SJCRH30 (cell line): ENCODE measurements around the gene SNX8. TPM values are rescaled to one million over a fixed set of nuclear protein-coding genes. Genes with fewer than 3 reads are reported as not detected.
A peak's percentile ranks its signal among the peaks of the same experiment; 100 is the strongest.

Experiments used
- DNase-seq, 2 experiments: peaks; one replicate each; pipeline ENCODE4 v3.0.0-alpha.2; 2015 to 2020
- H3K27ac ChIP-seq: fragments of 250-450 bp; sonication (Bioruptor Pico); 2 replicates; pipeline ENCODE4 v1.5.1; 2020; ENCODE audit warnings: mild to moderate bottlenecking, moderate library complexity
- H3K27me3 ChIP-seq: fragments of 250-450 bp; sonication (Bioruptor Pico); 2 replicates; pipeline ENCODE4 v1.5.1; 2020; ENCODE audit warnings: mild to moderate bottlenecking, moderate library complexity
- H3K36me3 ChIP-seq: fragments of 250-450 bp; sonication (Bioruptor Pico); 2 replicates; pipeline ENCODE4 v1.5.1; 2020; ENCODE audit warnings: mild to moderate bottlenecking, moderate library complexity
- H3K4me1 ChIP-seq: fragments of 250-450 bp; sonication (Bioruptor Pico); 2 replicates; pipeline ENCODE4 v1.5.1; 2020; ENCODE audit warnings: mild to moderate bottlenecking, moderate library complexity
- H3K4me3 ChIP-seq: fragments of 250-450 bp; sonication (Bioruptor Pico); 2 replicates; pipeline ENCODE4 v1.5.1; 2020; ENCODE audit warnings: mild to moderate bottlenecking, moderate library complexity
- H3K9me3 ChIP-seq: fragments of 250-450 bp; sonication (Bioruptor Pico); replicated peaks from 2 replicates; pipeline ENCODE4 v1.5.1; 2020; ENCODE audit warnings: mild to moderate bottlenecking, moderate library complexity
- total RNA-seq: library from RNA; depleted of rRNA; stranded (reverse); fragments of >200 nt; shearing (Covaris generic); gene quantifications from 2 replicates; pipeline ENCODE4 v1.2.3, GENCODE V29; 2014

SNX8 gene
- total RNA-seq, 1 experiment from 2014 or later: 18.0 TPM

DNA sequence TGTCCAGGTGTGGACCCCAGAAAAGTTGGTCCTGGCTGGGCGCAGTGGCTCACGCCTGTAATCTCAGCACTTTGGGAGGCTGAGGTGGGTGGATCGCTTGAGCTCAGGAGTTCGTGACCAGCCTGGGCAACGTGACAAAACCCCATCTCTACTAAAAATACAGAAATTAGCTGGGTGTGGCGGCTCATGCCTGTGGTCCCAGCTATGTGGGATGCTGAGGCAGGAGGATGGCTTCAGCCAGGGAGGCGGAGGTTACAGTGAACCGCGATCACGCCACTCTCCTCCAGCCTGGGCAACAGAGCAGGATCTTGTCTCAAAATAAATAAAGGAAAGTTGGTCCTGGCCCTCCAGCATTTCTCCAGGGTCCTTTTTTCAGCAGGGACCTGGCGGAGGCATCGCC, 70.8 kb downstream of the SNX8 start:
- H3K9me3 ChIP-seq: no peaks in the 10 kb centered on the region
- no peak for DNase-seq
- peaks cover 6% of the 10 kb centered on the region; the same call in 1 of the 2 replicates for H3K36me3 ChIP-seq
- H3K4me3 ChIP-seq: no peak overlapping the region
- no peak overlapping the region for H3K27ac ChIP-seq
- H3K27me3 ChIP-seq: no peaks in the 10 kb centered on the region
- peaks cover 7% of the 10 kb centered on the region; the same call in 1 of the 2 replicates for H3K4me1 ChIP-seq

DNA sequence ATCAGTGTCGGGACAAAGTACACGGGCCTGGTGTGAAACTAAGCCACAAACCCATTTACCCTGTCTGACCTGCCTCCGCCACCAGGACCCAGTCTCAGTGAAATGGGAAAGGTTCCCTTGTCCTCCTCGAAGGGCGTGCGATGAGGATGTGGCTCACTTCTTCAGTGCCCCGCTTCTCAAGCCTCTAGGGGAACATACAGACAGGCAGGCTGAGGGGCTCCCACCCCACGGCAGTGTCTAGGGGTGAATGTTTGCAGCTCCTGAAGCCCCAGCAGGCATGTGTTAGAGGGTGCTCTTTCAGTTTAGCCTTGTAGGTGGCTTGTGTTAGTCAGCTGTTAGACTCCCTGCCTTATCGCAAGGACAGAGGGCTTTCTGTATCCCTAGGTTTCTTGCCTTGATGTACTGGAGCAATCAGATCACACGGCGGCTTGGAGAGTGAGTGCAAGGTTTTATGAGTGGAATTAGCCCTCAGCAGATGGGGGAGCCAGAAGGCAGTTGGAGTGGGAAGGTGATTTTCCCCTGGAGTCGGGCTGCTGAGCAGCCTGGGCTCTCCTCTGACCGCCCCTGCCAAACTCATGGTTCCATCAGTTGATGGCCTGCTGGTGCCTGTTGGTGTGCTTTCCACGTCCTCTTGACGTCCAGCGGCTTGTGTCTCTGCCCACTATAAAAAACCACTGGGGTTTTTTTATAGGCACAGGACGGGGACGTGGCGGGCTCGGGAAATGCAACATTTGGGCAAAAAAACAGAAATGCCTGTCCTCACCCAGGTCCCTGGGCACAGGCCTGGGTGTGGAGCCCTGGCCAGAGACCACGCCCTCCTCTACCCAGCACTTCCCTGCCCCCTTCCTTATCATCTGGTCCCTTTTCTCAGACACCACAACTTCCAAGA, 71.5 kb downstream of the SNX8 start:
- Histone ChIP-seq H3K36me3 (peaks cover 12% of the 10 kb centered on the region; the same call in 1 of the 2 replicates), H3K4me3 (peak overlapping the region; percentile 96), H3K9me3 (no peaks in the 10 kb centered on the region), H3K27ac (peak overlapping the region; percentile 69), H3K4me1 (peaks cover 7% of the 10 kb centered on the region; the same call in 1 of the 2 replicates), H3K27me3 (no peaks in the 10 kb centered on the region)
- DNase-seq: peak; percentile 45 to 56

DNA sequence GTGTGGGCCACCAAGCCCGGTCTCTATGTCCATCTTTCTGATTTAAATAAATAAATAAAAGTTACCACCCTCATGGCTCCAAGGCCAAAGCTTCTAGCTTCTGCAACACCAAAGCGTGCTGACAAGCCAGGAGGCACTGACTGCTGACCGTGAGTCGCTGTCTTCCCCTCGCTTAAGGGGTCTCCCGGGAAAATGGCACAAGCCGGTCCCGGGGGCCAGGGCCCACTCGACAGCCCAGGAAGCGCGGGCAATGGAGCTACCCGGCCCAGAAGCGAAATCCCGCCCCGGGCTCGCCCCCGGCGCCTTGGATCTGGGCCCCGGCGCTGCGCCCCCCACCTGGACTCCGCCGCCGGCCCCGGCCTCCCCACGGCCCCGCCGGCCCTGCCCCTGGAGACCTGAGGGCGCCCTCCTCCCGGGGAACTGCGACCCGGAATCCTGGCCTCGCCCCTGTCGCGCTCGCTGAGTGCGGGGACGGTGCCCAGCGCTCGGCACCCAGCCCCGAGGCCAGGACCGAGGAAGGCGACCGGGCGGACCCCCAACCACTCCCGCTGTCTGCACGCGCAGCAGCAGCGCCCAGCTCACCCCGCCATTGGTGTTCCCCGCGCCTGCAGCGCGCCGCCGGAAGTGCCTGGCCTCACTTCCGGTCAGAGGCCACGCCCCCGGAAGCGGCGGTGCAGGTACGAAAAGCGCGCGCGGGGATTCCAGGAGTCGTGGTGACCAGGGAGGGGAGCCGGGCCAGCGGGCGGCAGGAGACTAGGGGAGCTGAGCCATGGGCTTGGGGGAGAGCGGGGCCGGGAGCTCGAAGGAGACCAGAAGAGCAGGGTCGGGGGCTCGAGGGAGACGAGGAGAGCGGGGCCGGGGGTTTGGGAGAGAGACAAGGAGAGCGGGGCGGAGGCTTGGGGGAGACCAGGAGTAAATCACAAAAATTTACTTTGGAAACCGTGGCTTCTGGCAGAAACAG, 72.4 kb downstream of the SNX8 start, which contains the start of the genes MRM2 and NUDT1:
Gene MRM2, minus strand, starts transcription at position 626 of the 961 bp plus-strand sequence. Its CDS starts 36 bp downstream, at position 590.
Gene NUDT1, plus strand, starts transcription at position 647 of the 961 bp plus-strand sequence. CDS start 2,349 bp downstream, outside the sequence.
- Histone ChIP-seq H3K9me3 (no peaks in the 10 kb centered on the region), H3K4me1 (peaks cover 7% of the 10 kb centered on the region; the same call in 1 of the 2 replicates), H3K36me3 (peaks cover 17% of the 10 kb centered on the region; the same call in 1 of the 2 replicates), H3K4me3 (peak within 1 kb of the TSS; percentile 96), H3K27ac (peak within 1 kb of the TSS; percentile 69), H3K27me3 (no peaks in the 10 kb centered on the region)
- DNase-seq: peak; percentile 86 to 90

DNA sequence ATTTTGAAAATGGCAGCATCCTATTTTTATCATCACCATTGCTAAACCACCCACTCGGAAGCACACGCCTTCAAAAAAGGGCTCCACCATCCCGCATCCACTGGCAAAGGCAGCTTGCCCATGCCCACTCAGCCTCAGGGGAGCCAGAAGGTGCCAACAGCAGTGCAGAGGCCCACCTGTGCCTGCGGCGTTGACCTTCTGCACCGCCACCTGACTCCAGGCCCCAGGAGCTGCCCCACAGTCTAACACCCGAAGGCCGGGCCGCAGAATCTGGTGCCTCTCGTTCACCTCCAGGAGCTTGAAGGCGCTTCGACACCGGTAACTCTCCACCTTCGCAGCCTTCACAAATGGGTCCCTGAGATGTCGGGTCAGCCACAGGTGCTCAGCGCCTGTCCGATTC, 75.0 kb downstream of the SNX8 start:
- H3K27me3 ChIP-seq: no peaks in the 10 kb centered on the region
- H3K4me3 ChIP-seq: no peak overlapping the region
- H3K36me3 ChIP-seq: peaks cover 29% of the 10 kb centered on the region
- no peak for DNase-seq
- H3K9me3 ChIP-seq: no peaks in the 10 kb centered on the region
- H3K4me1 ChIP-seq: peaks cover 7% of the 10 kb centered on the region; the same call in 1 of the 2 replicates
- no peak overlapping the region for H3K27ac ChIP-seq

DNA sequence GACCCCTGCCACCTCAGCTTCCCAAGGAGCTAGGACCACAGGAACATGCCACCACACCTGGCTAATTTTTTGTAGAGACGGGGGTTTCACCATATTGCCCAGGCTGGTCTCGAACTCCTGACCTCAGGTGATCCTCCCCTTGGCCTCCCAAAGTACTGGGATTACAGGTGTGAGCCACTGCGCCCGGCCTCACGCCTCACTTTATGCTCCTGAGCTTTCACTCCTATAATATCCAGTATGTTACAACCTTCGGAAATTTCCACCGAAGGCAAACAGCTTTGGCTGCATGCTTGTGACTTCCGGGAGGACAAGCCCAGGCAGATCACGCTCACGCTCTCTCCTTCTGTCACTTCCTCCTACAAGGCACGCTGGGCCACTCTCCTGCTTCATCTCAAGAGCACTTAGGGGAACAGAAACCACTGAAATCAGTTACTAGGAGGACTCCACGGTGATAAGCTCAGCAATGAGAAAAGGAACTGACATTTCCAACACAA, 77.1 kb downstream of the SNX8 start:
- DNase-seq: no peak
- Histone ChIP-seq H3K9me3 (no peaks in the 10 kb centered on the region), H3K4me3 (no peak overlapping the region), H3K27ac (no peak overlapping the region), H3K27me3 (no peaks in the 10 kb centered on the region), H3K4me1 (no peaks in the 10 kb centered on the region), H3K36me3 (peaks cover 33% of the 10 kb centered on the region)

DNA sequence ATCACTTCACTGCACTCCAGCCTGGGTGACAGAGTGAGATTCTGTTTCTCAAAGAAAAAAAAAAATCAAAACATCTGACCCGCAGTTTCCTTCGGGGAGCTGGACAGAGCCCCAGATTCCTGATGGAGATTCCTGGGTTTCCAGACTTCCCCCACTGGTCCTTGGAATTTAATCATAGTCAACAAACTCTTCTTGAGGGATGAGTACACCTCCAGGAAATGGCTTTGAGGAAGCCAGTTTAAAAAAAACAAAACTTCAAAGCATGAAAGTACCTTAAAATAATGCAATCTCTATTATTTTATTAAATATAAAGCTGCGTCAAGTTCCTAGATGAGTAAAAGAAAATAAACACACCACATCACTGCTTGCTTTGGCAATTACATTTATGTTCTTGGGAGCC, 80.3 kb downstream of the SNX8 start:
- Histone ChIP-seq H3K4me3 (no peak overlapping the region), H3K36me3 (peaks cover 27% of the 10 kb centered on the region), H3K4me1 (no peaks in the 10 kb centered on the region), H3K27ac (no peak overlapping the region), H3K9me3 (no peaks in the 10 kb centered on the region), H3K27me3 (no peaks in the 10 kb centered on the region)
- DNase-seq: no peak

DNA sequence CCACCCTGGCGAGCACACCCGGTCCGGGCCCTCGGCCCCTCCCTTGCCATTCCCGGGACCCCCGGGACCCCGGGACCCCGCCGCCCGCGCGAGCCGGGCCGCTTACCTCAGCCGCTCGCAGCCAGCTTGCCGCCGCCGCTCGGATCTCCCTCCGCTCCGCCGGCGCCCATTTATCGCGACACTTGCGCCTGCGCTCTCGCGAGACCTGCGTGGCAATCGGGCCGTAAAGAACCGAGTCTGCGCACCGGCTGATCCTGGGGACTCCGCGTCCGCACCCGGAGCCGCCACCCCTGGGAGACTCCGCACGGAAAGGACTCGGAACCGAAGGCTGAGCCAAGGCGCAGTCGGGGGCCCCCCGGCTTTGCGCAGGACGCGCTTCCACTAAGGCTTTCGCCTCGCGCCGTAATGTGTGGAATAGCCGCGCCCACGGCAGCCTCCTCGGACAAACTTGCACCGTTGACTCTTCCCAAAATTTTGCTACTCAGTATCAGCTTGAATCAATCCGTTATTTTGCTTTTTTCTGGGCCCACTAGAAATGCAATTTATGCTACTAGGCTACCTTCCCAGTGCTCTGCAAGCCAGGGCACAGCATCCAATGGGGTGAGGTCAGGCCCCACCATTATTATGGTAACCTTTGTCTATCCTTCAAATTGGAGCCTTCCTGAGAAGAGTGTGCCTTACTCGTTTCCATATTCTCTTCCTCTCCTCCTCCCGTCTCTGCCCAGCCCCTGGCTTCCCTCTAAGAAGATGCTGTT, 81.3 kb downstream of the SNX8 start, which contains the start of gene MAD1L1:
Gene MAD1L1, minus strand, starts transcription at position 180 of the 755 bp plus-strand sequence. CDS start 2,812 bp downstream, outside the sequence.
- H3K4me3 ChIP-seq: peak within 1 kb of the TSS; percentile 91
- peaks cover 22% of the 10 kb centered on the region for H3K36me3 ChIP-seq
- DNase-seq: peak; percentile 94
- H3K27ac ChIP-seq: peak within 1 kb of the TSS; percentile 46
- no peaks in the 10 kb centered on the region for H3K9me3 ChIP-seq
- no peaks in the 10 kb centered on the region for H3K4me1 ChIP-seq
- H3K27me3 ChIP-seq: no peaks in the 10 kb centered on the region

DNA sequence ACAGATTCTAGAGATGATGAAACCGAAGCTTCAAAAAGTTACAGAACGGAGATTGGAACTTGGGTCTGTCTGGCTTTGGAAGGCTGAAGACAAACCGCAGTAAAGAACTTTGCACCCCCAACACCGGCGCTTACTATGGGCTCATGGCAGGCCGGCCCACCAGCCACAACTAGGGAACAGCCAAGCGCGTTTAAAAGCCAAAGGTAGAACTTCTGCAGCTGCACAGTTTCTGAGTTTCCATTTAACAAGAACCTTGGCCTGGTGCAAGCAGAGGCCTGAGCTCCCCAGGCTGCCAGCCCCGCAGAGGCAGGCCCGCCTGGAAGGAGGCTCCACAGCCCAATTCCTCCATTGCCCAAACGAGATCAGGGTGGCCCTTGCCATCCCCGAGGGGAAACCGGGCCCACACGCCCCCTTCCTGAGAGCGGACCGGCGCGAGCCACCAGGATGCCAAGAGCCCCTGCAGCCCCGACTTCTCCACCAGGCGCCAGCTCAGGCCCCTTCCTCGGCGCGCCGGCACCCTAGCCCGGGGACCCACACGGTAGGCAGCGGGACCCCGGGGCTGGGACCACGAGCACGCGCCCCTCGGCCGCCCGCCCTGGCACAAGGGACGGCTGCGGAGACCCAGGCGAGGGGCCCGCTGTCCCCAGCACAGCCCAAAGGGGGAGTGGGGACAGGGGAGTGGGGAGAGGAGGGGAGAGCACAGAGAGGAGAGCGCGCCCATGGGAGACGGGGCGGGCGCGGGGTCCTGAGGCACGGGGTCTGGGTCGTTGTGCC, 82.1 kb downstream of the SNX8 start:
- peak in 1 of 2 experiments; percentile 33 for DNase-seq
- Histone ChIP-seq H3K27me3 (no peaks in the 10 kb centered on the region), H3K27ac (peak overlapping the region; percentile 46), H3K4me1 (no peaks in the 10 kb centered on the region), H3K4me3 (peak overlapping the region; percentile 91), H3K36me3 (peaks cover 18% of the 10 kb centered on the region), H3K9me3 (no peaks in the 10 kb centered on the region)

DNA sequence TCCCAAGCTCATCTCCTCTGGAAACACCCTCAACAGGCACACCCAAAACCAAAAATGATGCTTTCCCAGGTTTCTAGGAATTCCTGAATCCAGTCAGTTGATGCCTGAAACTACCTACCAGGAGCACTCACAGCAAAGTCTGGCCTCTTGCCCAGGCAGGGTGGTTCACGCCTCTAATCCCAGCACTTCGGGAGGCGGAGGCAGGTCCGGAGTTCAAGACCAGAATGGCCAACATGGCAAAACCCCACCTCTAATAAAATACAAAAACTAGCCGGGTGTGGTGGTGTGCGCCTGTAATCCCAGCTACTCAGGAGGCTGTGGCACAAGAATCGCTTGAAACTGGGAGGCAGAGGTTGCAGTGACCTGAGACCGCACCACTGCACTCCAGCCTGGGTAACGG, 83.4 kb downstream of the SNX8 start:
- Histone ChIP-seq H3K36me3 (peaks cover 27% of the 10 kb centered on the region), H3K4me1 (no peaks in the 10 kb centered on the region), H3K27ac (no peak overlapping the region)

DNA sequence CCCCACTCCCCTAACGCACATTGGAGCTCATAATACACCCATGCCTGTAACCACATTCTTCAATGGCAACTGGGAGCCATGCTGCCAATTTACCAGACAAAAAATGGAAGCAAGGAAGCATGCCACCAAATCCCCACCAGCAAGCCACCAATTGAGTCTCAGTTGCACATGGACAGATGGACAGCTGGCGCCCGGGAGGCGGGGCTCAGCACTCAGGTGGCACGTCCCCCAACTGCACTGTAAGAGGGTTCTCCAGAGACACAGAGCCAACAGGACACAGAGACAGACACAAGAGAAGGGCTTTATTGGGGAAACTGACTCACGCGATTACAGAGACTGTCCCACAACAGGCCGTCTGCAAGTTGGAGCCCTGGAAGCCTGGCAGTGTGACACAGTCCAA, 84.0 kb downstream of the SNX8 start:
- Histone ChIP-seq H3K27ac (no peak overlapping the region), H3K36me3 (peaks cover 31% of the 10 kb centered on the region), H3K4me3 (no peak overlapping the region), H3K27me3 (no peaks in the 10 kb centered on the region), H3K4me1 (no peaks in the 10 kb centered on the region), H3K9me3 (no peaks in the 10 kb centered on the region)
- no peak for DNase-seq

More for the DNA sequence above, 83.4 kb downstream of the SNX8 start:
- H3K9me3 ChIP-seq: no peaks in the 10 kb centered on the region
- DNase-seq: no peak
- H3K27me3 ChIP-seq: no peaks in the 10 kb centered on the region
- H3K4me3 ChIP-seq: no peak overlapping the region

DNA sequence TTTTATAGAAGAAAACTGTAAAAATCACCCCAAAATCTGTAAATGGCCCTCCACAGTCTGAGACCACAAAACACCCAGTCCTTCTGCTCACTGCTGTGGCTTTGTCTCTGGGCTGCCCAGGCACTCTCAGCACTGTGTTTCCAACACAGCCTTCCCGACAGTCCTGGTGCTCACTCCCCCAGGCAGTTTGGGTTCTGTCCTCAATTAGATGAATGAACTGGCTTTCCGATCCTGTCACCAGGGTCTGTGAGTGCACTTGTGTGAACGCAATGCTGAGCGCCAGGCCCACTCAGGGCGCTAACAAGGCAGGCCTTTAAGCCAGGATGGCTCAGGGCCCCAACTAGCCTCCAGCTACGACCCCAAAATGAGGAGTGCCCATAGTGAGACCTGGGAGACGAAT, 84.8 kb downstream of the SNX8 start:
- no peaks in the 10 kb centered on the region for H3K27me3 ChIP-seq
- no peak overlapping the region for H3K27ac ChIP-seq
- H3K4me3 ChIP-seq: no peak overlapping the region
- no peaks in the 10 kb centered on the region for H3K4me1 ChIP-seq
- peaks cover 23% of the 10 kb centered on the region for H3K36me3 ChIP-seq
- H3K9me3 ChIP-seq: no peaks in the 10 kb centered on the region
- no peak for DNase-seq

DNA sequence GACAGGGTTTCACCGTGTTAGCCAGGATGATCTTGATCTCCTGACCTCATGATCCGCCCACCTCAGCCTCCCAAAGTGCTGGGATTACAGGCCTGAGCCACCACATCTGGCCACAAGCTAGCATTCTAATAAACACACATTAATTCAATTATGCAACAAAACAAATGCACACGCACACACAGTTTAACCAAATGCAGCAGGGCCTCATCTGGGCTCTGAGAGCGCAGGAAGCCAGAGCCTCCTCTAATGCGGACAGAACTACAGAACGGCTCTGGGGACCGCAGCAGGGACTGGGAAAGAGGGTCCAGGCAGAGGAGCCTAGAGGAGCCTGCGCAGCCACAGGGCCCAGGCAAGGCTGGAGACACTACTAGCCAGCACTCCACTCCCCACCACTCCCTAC, 85.3 kb downstream of the SNX8 start:
- H3K4me1 ChIP-seq: no peaks in the 10 kb centered on the region
- H3K27ac ChIP-seq: no peak overlapping the region
- no peaks in the 10 kb centered on the region for H3K27me3 ChIP-seq
- peaks cover 18% of the 10 kb centered on the region for H3K36me3 ChIP-seq
- H3K4me3 ChIP-seq: no peak overlapping the region
- DNase-seq: no peak
- H3K9me3 ChIP-seq: no peaks in the 10 kb centered on the region

DNA sequence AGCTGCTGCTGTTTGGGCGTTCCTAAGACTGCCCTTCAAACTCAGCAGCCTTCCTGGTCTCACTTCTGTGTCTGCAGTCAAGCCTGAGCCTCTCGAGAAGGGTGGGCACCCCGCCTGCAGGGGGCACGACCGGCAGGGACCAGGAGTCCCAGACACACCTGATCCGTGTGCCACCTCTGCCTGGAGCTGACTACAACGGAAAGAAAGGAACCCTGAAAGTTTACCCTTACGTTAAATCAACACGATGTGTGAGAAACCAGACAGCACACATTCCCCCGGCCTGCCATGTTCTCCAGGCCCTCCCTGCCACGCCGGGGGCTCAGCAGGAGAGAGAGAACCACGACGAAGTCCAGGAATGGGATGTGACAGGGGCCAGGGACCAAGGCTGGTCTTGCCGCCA, 86.5 kb downstream of the SNX8 start:
- DNase-seq: no peak
- H3K9me3 ChIP-seq: no peaks in the 10 kb centered on the region
- no peaks in the 10 kb centered on the region for H3K27me3 ChIP-seq
- H3K4me1 ChIP-seq: no peaks in the 10 kb centered on the region
- peaks cover 25% of the 10 kb centered on the region for H3K36me3 ChIP-seq
- no peak overlapping the region for H3K4me3 ChIP-seq
- no peak overlapping the region for H3K27ac ChIP-seq
